GM21723 (cell line): Measurements from ENCODE around the gene LRP1-AS.

ENCODE experiments used
- ATAC-seq: cut with Tn5 transposase; IDR thresholded peaks from one replicate; pipeline ENCODE4 v1.9.1; 2021; ENCODE audit warnings: mild to moderate bottlenecking, moderate library complexity; ENCODE audit not compliant: unreplicated experiment

Gene LRP1-AS

DNA sequence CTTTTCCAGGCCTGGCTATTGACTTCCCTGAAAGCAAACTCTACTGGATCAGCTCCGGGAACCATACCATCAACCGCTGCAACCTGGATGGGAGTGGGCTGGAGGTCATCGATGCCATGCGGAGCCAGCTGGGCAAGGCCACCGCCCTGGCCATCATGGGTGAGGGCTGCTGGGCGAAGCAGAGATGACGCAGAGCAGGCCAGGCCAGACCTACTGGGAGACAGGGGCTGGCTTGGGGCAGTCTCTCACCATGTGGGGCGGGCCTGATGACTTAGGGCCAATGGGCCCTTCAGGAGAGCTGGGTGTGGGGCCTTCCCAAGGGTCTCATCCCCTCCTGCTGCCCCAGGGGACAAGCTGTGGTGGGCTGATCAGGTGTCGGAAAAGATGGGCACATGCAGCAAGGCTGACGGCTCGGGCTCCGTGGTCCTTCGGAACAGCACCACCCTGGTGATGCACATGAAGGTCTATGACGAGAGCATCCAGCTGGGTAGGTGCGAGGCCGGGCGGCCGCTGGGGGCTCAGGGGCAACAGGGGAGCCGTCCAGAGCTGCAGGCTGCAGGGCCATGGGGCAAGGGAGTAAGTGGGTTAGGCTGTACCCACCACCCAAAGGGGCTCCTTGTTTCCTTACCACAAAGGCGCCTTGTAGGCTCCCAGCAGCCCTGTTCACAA, 33.0 kb upstream of the LRP1-AS start:
- ATAC-seq: no peak

DNA sequence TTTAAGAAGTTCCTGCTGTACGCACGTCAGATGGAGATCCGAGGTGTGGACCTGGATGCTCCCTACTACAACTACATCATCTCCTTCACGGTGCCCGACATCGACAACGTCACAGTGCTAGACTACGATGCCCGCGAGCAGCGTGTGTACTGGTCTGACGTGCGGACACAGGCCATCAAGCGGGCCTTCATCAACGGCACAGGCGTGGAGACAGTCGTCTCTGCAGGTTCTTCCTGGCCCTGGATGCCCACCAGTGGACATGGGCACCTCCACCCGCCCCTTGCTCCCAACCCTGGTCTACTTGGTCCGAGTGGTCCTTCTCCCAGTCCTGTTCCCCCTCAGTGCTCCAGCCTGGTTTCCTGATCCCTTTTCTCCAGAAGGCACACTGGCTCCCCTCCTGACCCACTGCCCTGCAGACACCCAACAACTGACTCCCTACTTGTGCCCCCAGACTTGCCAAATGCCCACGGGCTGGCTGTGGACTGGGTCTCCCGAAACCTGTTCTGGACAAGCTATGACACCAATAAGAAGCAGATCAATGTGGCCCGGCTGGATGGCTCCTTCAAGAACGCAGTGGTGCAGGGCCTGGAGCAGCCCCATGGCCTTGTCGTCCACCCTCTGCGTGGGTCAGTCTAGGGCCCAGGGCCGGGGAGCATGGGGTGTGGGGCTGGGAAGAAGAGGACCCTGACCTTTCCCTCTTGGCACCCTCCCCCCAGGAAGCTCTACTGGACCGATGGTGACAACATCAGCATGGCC, 32.1 kb upstream of the LRP1-AS start:
- ATAC-seq: no peak

DNA sequence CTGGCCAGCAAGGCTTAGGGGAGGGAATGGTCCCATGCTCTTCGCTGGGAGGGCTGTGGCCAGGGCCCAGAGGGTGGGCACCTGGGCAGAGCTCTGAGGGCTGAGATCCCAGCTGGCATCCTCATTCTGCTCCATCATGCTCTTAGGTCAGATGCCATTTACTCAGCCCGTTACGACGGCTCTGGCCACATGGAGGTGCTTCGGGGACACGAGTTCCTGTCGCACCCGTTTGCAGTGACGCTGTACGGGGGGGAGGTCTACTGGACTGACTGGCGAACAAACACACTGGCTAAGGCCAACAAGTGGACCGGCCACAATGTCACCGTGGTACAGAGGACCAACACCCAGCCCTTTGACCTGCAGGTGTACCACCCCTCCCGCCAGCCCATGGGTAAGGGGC, 30.8 kb upstream of the LRP1-AS start:
- no peak for ATAC-seq

DNA sequence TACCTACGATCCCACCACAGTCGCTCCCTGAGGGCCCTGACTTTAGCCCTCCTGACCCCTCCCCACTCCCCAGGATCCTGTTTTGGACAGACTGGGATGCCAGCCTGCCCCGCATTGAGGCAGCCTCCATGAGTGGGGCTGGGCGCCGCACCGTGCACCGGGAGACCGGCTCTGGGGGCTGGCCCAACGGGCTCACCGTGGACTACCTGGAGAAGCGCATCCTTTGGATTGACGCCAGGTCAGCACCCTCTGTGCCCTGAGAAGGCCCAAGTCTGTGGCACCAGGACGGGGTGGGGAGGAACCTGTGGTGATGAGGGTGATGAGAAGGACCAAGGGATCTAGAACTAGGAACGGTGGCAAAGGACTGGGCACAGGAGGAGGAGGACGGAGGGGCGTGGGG, 29.9 kb upstream of the LRP1-AS start:
- no peak for ATAC-seq

DNA sequence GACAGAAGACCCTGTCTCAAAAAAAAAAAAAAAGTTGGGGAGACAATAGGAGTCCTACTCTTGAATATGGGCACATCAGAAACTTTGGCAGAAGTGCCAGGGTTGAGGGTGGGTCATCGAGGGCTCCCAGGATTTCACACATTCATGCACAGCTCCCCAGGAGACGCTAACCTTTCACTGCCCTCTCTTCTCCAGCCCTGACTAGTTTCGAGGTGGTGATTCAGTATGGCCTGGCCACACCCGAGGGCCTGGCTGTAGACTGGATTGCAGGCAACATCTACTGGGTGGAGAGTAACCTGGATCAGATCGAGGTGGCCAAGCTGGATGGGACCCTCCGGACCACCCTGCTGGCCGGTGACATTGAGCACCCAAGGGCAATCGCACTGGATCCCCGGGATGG, 29.4 kb upstream of the LRP1-AS start:
- no peak for ATAC-seq

DNA sequence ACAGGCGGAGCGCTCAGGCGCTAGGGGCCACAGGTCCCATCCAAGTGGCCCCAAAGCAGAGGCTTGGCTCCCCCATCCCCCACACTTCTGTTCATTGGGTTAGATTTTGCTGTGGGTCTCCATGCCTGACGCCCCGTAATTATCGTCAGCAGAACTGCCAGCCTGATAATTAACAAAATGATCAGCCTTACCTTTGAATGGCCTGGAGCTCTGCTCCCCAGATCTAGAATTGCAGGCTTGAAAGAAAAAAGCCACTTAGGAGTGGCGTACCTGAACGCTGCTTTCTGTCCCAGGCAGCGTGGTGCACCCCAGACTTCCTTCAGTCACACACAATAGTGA, 28.7 kb upstream of the LRP1-AS start:
- no peak for ATAC-seq

DNA sequence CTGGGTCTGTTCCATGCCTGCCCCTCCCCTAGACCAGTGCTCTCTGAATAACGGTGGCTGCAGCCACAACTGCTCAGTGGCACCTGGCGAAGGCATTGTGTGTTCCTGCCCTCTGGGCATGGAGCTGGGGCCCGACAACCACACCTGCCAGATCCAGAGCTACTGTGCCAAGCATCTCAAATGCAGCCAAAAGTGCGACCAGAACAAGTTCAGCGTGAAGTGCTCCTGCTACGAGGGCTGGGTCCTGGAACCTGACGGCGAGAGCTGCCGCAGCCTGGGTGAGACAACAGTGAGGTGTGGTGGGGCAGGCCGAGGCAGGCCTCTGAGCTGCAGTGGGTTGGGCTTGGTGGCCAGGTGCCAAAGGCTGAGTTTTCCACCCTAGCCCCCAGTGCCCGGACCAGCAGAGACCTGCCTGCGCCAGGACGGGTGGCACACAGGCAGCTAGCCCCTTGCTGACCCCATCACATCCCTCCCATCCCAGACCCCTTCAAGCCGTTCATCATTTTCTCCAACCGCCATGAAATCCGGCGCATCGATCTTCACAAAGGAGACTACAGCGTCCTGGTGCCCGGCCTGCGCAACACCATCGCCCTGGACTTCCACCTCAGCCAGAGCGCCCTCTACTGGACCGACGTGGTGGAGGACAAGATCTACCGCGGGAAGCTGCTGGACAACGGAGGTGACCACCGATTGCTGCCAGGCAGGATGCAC, 28.2 kb upstream of the LRP1-AS start:
- ATAC-seq: no peak

DNA sequence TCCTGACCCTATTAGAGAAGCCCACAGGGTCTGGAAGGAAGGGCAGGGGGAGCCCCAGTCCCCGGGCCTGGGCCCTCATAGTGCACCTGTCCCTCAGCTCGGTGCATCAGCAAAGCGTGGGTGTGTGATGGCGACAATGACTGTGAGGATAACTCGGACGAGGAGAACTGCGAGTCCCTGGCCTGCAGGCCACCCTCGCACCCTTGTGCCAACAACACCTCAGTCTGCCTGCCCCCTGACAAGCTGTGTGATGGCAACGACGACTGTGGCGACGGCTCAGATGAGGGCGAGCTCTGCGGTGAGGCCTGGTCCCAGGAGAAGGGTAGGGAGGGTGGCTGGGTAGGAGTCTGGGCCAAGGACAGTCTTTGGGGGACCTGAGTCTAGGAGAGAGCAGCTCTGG, 26.3 kb upstream of the LRP1-AS start:
- ATAC-seq: no peak

DNA sequence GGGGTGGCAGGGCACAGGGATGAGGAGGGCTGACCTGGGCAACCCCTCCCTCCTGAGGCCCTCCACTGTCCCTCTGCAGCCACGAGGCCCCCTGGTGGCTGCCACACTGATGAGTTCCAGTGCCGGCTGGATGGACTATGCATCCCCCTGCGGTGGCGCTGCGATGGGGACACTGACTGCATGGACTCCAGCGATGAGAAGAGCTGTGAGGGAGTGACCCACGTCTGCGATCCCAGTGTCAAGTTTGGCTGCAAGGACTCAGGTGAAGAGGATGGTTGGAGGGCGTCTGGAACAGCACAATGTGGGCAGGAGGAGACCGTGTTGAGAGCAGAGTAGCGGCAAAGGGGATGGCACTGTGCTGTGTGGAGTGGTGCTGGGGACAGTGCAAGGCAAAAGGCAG, 25.7 kb upstream of the LRP1-AS start:
- ATAC-seq: no peak

DNA sequence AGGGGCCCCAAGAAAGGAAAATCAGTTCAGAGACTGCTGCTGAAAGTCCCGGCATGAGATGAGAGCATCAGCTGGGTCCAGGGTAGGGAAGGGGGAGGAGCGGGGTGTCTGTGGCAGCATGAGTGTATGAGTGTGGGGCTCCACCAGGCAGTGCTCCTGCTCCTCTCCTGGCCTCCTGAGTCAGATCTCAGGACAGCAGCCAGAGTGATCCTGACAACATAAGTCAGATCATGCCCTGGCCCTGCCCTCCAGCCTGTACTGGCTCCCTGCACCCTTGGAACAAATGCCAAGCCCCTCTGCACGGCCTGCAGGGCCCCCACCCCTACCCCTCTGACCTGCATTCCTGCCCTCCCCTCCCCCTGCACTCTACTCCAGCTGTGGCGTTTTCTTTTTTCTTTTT, 24.2 kb upstream of the LRP1-AS start:
- ATAC-seq: no peak

DNA sequence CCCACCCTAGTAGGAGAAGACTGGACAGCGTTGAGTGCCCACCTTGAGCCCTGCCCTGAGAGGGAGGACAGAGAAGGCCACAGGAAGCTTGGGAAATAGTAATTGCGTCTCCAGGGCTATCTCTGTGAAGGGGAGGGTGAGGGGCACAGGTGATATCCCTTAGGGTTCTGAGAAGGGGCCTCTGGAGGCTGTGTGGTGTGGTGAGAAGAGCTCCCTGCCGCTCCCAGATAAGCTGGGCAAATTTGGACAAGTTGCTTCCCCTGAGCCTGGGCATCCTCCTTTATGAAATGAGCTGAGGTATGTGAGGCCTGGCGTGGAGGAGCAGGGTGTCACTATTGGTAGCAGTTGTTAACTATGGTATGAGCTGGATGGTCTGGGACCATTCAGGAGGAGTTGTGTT, 23.5 kb upstream of the LRP1-AS start:
- ATAC-seq: no peak

DNA sequence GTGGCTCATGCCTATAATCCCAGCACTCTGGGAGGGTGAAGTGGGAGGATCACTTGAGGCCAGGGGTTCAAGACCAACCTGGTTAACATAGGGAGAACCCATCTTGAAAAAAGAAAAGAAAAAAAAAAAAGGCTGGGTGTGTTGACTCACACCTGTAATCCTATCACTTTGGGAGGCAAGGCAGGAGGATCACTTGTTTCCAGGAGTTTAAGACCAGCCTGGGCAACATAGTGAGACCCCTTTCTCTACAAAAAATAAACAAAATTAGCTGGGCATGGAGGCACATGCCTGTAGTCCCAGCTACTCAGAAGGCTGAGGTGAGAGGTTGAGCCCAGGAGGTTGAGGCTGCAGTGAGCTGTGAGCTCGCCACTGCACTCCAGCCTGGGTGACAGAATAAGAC, 23.0 kb upstream of the LRP1-AS start:
- ATAC-seq: no peak

DNA sequence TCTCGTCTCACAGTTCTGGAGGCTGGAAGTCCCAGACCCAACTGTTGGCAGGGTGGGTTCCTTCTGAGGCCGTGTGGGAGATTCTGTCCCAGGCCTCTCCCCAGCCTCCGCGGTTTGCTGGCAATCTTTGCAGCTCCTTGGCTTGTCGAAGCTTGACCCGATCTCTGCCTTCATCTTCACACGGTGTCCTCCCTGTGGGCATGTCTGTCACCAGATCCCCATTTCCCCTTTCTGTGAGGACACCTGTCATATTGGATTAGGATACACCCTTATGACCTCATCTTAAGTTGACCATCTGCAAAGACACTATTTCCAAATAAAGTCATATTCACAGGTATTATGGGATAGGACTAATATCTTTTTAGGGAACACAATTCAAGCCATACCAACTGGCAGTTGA, 22.6 kb upstream of the LRP1-AS start:
- ATAC-seq: no peak

DNA sequence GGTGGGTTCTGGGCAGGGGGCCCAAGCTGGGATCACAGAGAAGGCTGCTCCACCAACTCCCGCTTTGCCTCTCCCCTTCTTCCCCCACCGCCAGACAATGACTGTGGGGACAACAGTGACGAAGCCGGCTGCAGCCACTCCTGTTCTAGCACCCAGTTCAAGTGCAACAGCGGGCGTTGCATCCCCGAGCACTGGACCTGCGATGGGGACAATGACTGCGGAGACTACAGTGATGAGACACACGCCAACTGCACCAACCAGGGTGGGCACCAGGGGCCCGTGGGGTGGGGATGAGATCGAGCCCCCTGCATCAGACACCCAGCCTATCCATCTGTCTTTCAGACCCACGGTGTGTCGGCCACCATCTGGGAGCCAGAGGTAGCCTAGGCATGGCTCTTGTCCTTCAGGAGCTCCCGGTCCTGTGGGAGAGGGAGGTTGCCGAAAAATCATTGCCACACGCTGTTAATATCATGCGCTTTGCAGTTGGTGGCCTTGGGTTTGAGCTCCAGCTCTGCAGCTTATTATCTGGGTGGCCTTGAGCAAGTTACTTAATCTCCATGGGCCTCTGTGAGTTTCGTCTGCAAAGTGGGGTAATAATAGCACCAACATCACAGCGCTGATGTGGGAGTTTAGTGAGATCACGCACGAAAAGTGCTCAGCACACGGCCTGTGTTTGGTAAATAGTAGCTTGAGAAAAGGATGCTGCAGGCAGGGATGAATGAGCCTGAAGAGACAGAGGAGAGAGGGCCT, 21.8 kb upstream of the LRP1-AS start:
- no peak for ATAC-seq

DNA sequence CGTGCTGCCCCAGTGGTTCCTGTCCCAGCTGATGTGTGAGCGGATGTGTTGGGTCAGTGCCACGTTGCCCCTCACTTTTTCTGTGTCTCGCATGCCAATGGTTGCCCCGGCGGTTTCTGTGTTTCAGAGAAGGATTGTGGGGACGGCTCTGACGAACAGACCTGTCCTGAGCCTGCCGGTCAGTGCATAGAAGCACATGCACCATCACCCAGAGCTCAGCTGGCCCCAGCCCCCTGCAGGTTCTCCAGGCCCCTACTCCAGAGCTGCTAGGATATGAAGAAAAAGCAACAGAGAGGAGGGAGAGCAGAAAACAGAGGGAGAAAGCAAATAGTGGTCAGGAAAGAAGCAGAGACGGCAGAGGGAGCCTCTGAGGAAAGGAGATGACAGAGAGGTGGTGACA, 20.6 kb upstream of the LRP1-AS start:
- no peak for ATAC-seq

DNA sequence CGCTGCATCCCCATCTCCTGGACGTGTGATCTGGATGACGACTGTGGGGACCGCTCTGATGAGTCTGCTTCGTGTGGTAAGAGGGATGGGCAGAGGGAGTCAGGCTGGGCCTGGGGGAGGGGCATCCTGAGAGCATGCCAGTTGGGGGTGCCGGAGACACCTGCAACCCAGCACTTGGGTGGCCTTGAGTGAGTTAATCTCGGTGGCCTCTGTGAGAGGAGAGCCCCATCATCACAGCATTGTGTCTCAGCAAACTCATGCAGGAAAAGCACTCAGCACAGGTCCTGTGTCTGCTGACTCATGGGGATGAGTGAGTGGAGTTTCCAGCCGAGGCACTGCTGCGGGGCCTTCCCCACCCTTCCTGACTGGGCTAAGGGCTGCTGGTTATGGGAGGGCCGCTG, 19.6 kb upstream of the LRP1-AS start:
- no peak for ATAC-seq

DNA sequence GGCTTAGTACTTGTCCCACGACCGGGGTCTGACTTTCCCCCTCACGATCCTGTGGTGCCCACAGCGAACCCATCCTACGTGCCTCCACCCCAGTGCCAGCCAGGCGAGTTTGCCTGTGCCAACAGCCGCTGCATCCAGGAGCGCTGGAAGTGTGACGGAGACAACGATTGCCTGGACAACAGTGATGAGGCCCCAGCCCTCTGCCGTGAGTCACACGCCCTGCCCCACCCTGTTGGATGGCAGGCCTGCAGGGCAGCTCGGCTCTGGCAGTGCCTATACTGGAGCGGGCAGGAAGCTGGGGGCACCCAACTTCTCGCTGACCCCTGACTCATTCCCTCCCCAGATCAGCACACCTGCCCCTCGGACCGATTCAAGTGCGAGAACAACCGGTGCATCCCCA, 18.3 kb upstream of the LRP1-AS start:
- ATAC-seq: no peak

DNA sequence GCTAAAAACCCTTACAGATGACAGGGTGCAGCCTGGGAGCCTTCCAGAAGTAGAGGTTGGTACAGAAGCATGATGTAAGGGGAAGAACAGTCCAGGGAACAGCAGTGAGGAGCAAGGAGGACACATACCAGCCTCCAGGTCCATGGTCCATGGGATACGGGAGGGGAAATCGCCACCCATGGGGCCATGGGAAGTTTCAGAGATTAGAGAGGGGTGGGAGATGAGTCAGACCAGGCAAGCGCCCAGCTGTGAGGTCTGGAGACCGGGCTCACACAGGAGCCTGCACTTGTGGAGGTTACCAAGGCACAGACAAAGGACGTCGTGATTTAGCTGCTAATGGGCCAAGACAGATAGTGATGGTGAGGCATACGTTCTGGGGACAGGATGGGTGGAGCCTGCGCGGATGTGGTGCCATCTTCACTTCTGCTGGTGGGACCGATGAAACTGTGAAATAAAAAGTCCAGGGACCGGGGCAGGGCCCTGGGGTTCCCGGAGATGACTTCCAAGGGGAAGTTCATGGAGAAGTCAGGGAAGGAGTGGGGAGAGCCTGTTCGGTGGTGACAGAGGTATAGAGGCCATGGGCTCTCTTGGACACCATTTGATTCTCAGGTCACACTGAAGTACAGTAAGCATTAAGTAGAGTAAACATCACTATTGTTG, 17.7 kb upstream of the LRP1-AS start:
- ATAC-seq: no peak

DNA sequence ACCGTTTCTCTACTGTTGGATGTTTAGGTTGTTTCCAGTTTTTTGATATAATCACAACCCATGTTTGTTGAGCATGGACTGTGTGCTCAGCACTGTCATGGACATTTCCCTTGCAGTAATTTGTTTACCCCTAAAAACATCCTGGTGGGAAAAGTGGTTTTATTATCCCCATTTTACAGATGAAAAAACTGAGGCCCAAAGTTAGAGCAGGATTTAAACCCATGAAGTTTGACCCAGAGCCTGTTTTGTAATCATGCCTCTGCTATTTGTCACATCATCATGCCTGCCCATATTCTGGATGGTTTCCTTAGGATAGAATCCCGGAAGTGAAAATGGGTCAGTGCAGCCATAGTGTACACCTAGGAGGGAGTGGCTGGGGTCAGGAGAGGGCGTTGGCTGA, 17.0 kb upstream of the LRP1-AS start:
- ATAC-seq: no peak

DNA sequence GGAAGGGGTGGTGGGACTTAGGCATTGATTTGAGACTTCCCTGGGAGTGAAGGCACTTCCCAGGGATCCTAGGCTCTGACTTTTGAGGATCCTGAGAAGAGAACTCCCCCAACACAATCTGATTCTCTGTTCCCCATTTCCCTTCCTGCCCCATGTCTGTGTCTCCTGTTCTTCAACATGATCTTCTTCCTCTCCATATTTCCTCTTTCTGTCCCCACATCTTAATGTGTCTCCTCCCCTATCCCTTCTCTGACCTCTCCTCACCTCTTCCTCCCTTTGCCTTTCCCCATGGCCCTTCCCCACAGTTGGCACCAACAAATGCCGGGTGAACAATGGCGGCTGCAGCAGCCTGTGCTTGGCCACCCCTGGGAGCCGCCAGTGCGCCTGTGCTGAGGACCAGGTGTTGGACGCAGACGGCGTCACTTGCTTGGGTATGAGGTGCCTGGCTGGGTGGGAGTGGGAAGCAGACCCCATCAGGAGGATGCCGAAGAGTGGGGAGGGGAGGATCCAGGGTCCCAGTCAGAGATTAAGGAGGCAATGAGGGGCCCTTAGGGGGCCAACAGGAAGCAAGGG, 15.2 kb upstream of the LRP1-AS start:
- ATAC-seq: no peak

DNA sequence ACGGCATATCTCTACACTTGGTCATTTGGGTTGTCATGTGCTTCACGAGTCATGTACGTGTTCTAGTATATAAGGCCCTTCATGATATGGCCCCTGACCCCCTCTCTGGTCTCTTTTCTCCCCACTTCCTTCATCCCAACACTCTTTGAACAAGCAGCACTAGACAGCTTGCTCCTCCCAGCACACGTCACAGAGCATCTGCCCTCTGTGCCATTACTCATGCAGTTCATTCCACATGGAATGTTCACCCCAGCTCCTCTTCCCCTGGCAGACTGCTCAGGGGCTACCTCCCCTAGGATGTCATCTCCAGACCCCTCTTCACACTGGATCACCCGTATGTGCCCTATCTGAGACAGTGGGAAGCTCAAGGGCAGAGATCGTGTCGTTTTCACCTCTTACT, 14.1 kb upstream of the LRP1-AS start:
- no peak for ATAC-seq
